Measurements from ENCODE around the gene C19orf38.

The C19orf38 gene

GRCh38 chr19:10899151-10899653, 51.0 kb downstream of the C19orf38 start:
- Histone ChIP-seq H3K9me3 (replicated peaks; ENCODE audit: low read length) (no peaks in the 10 kb centered on the region), H3K9ac (ENCODE audit: low read depth, low read length) (no peak overlapping the region), H3K4me3 (ENCODE audit: low read length) (no peak overlapping the region), H3K4me2 (ENCODE audit: low read length) (no peak overlapping the region), H3K36me3 (ENCODE audit: insufficient read depth, low read length) (no peaks in the 10 kb centered on the region), H3K4me1 (ENCODE audit: control insufficient read depth, insufficient read depth, low read length) (peaks cover 24% of the 10 kb centered on the region), H3K27me3 (ENCODE audit: control insufficient read depth, insufficient read depth, low read length) (no peaks in the 10 kb centered on the region)

GRCh38 chr19:10907925-10908324, 59.7 kb downstream of the C19orf38 start:
- no peaks in the 10 kb centered on the region for H3K27me3 ChIP-seq (ENCODE audit: control insufficient read depth, insufficient read depth, low read length)
- peaks cover 35% of the 10 kb centered on the region for H3K36me3 ChIP-seq (ENCODE audit: insufficient read depth, low read length)
- H3K4me2 ChIP-seq (ENCODE audit: low read length) = no peak overlapping the region
- no peak overlapping the region for H3K4me3 ChIP-seq (ENCODE audit: low read length)
- no peaks in the 10 kb centered on the region for H3K9me3 ChIP-seq (replicated peaks; ENCODE audit: low read length)
- no peaks in the 10 kb centered on the region for H3K4me1 ChIP-seq (ENCODE audit: control insufficient read depth, insufficient read depth, low read length)
- no peak overlapping the region for H3K9ac ChIP-seq (ENCODE audit: low read depth, low read length)

GRCh38 chr19:10908380-10908960, 60.3 kb downstream of the C19orf38 start:
- no peak overlapping the region for H3K4me2 ChIP-seq (ENCODE audit: low read length)
- H3K4me3 ChIP-seq (ENCODE audit: low read length) = no peak overlapping the region
- H3K27me3 ChIP-seq (ENCODE audit: control insufficient read depth, insufficient read depth, low read length) = no peaks in the 10 kb centered on the region
- peaks cover 36% of the 10 kb centered on the region for H3K36me3 ChIP-seq (ENCODE audit: insufficient read depth, low read length)
- H3K9me3 ChIP-seq (replicated peaks; ENCODE audit: low read length) = no peaks in the 10 kb centered on the region
- no peaks in the 10 kb centered on the region for H3K4me1 ChIP-seq (ENCODE audit: control insufficient read depth, insufficient read depth, low read length)
- H3K9ac ChIP-seq (ENCODE audit: low read depth, low read length) = no peak overlapping the region

- Histone ChIP-seq H3K4me2 (ENCODE audit: low read length) (no peak overlapping the region), H3K36me3 (ENCODE audit: insufficient read depth, low read length) (peaks cover 49% of the 10 kb centered on the region), H3K27me3 (ENCODE audit: control insufficient read depth, insufficient read depth, low read length) (no peaks in the 10 kb centered on the region), H3K9me3 (replicated peaks; ENCODE audit: low read length) (no peaks in the 10 kb centered on the region), H3K4me1 (ENCODE audit: control insufficient read depth, insufficient read depth, low read length) (peaks cover 16% of the 10 kb centered on the region), H3K9ac (ENCODE audit: low read depth, low read length) (no peak overlapping the region), H3K4me3 (ENCODE audit: low read length) (no peak overlapping the region)
Observed at GRCh38 chr19:10911579-10912363, 63.6 kb downstream of the C19orf38 start.

GRCh38 chr19:10912619-10913018, 64.4 kb downstream of the C19orf38 start:
- no peaks in the 10 kb centered on the region for H3K27me3 ChIP-seq (ENCODE audit: control insufficient read depth, insufficient read depth, low read length)
- no peak overlapping the region for H3K9ac ChIP-seq (ENCODE audit: low read depth, low read length)
- H3K9me3 ChIP-seq (replicated peaks; ENCODE audit: low read length) = no peaks in the 10 kb centered on the region
- H3K4me2 ChIP-seq (ENCODE audit: low read length) = no peak overlapping the region
- H3K36me3 ChIP-seq (ENCODE audit: insufficient read depth, low read length) = peaks cover 49% of the 10 kb centered on the region
- no peak overlapping the region for H3K4me3 ChIP-seq (ENCODE audit: low read length)
- peaks cover 16% of the 10 kb centered on the region for H3K4me1 ChIP-seq (ENCODE audit: control insufficient read depth, insufficient read depth, low read length)

GRCh38 chr19:10913716-10914340, 65.6 kb downstream of the C19orf38 start:
- Histone ChIP-seq H3K27me3 (ENCODE audit: control insufficient read depth, insufficient read depth, low read length) (no peaks in the 10 kb centered on the region), H3K36me3 (ENCODE audit: insufficient read depth, low read length) (peaks cover 45% of the 10 kb centered on the region), H3K9ac (ENCODE audit: low read depth, low read length) (no peak overlapping the region), H3K4me1 (ENCODE audit: control insufficient read depth, insufficient read depth, low read length) (peaks cover 16% of the 10 kb centered on the region), H3K4me2 (ENCODE audit: low read length) (no peak overlapping the region), H3K4me3 (ENCODE audit: low read length) (no peak overlapping the region), H3K9me3 (replicated peaks; ENCODE audit: low read length) (no peaks in the 10 kb centered on the region)

GRCh38 chr19:10915130-10916091, 67.2 kb downstream of the C19orf38 start:
- Histone ChIP-seq H3K4me1 (ENCODE audit: control insufficient read depth, insufficient read depth, low read length) (peaks cover 16% of the 10 kb centered on the region), H3K36me3 (ENCODE audit: insufficient read depth, low read length) (peaks cover 49% of the 10 kb centered on the region), H3K9ac (ENCODE audit: low read depth, low read length) (no peak overlapping the region), H3K9me3 (replicated peaks; ENCODE audit: low read length) (no peaks in the 10 kb centered on the region), H3K27me3 (ENCODE audit: control insufficient read depth, insufficient read depth, low read length) (no peaks in the 10 kb centered on the region), H3K4me2 (ENCODE audit: low read length) (peak overlapping the region; percentile 46), H3K4me3 (ENCODE audit: low read length) (no peak overlapping the region)

- Histone ChIP-seq H3K9ac (ENCODE audit: low read depth, low read length) (no peak overlapping the region), H3K9me3 (replicated peaks; ENCODE audit: low read length) (no peaks in the 10 kb centered on the region), H3K4me3 (ENCODE audit: low read length) (no peak overlapping the region), H3K36me3 (ENCODE audit: insufficient read depth, low read length) (peaks cover 48% of the 10 kb centered on the region), H3K4me1 (ENCODE audit: control insufficient read depth, insufficient read depth, low read length) (peaks cover 16% of the 10 kb centered on the region), H3K27me3 (ENCODE audit: control insufficient read depth, insufficient read depth, low read length) (no peaks in the 10 kb centered on the region), H3K4me2 (ENCODE audit: low read length) (no peak overlapping the region)
Observed at GRCh38 chr19:10916602-10917001, 68.4 kb downstream of the C19orf38 start.

- Histone ChIP-seq H3K9me3 (replicated peaks; ENCODE audit: low read length) (no peaks in the 10 kb centered on the region), H3K4me3 (ENCODE audit: low read length) (no peak overlapping the region), H3K27me3 (ENCODE audit: control insufficient read depth, insufficient read depth, low read length) (no peaks in the 10 kb centered on the region), H3K36me3 (ENCODE audit: insufficient read depth, low read length) (peaks cover 47% of the 10 kb centered on the region), H3K9ac (ENCODE audit: low read depth, low read length) (no peak overlapping the region), H3K4me1 (ENCODE audit: control insufficient read depth, insufficient read depth, low read length) (peaks cover 16% of the 10 kb centered on the region), H3K4me2 (ENCODE audit: low read length) (no peak overlapping the region)
Observed at GRCh38 chr19:10918359-10918758, 70.1 kb downstream of the C19orf38 start.

Measured in skeletal muscle satellite cell (primary cell).